GM19395 (cell line): ENCODE measurements around the gene RNFT2.

Experiments
- ATAC-seq: cut with Tn5 transposase; IDR thresholded peaks from one replicate; pipeline ENCODE4 v1.9.1; 2021; ENCODE audit warnings: mild to moderate bottlenecking, moderate library complexity; ENCODE audit not compliant: unreplicated experiment

Gene RNFT2, protein sequence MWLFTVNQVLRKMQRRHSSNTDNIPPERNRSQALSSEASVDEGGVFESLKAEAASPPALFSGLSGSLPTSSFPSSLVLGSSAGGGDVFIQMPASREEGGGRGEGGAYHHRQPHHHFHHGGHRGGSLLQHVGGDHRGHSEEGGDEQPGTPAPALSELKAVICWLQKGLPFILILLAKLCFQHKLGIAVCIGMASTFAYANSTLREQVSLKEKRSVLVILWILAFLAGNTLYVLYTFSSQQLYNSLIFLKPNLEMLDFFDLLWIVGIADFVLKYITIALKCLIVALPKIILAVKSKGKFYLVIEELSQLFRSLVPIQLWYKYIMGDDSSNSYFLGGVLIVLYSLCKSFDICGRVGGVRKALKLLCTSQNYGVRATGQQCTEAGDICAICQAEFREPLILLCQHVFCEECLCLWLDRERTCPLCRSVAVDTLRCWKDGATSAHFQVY

DNA sequence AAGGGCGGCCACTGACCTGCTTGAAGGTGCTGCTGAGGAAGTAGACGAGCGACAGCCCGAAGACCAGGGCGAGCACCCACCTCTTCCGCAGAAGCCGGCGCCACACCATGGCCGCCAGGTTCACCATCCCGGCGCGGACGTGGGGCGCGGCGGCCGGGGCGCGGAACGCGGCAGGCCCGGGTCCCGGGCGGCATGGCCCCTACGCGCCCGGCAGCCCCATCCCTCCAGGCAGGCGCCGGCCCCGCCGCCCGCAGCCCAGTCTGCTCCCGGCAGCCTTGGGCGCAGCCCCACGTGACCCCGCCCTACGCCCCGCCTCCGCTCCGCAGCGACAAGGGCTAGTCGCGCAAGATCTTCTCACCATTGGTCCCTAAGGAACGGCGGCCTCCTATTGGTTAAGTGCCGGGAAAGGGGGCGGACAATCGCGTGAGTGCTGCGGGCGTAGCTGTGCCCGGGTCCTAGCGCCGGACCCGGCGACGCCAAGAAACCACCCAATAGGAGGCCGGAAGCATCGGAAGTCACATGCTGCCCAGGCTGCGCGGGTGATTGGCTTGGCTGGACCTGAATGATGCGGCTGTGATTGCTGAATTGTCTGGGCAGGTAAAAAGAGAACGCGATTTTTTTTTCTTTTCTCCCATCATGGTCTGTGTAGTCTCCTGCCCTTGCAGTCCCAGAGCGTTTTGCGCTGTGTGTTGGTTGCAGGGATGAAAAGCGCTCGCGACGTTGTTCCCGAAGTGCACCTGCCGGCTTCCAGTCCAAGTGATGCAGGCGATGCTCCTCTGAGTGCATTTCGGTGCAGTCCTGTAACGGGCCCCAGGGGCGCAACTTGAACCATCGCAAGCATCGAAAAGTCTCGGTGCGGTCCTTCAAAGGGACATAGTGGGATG is at the start of gene RNFT2, which contains the start of gene SPRING1:
RNFT2 (plus strand) TSS at position 542 of the 884 bp plus-strand sequence. CDS start 2,183 bp downstream, outside the sequence.
SPRING1 (minus strand) TSS at position 296 of the 884 bp plus-strand sequence; CDS start at position 127, 169 bp downstream.
- peak; percentile 97 for ATAC-seq

- ATAC-seq, result no peak
Observed at GRCh38 chr12:116689521-116689920, 48.6 kb upstream of the RNFT2 start.

DNA sequence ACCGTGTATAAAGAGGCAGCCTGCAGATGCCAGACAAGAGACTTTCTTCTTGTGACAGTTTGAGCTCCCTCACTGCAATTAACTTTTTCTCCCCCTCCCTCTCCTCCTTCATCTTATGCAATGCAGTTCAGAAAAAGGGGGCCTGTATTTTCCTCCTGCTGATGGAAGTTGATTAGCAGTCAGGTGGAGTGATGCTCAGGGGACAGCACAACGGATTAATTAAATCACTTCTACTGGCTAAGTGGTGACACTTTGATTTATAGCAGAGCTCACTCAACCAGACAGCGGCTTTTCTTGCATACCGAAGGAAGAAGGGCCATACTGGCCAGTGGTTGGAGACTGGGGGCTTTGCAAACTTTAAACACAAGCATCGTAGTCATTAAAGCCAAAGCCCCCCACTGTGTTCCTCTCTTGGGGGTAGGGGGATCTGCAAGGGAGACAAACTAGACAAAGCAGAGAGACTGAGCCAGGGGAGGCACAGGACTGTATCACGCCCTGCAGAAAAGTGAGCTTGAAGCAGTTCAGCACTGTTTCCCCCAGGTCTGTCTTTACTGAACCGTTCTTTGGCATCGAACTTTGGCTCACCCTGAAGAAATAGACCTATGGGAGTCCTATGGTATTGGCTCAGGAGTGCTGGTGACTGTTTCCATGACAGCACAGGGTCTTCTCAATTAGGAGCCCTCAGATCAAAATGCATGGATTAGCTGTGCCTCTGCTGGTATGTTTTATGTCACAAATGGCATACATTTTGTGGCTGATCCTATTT is 48.0 kb upstream of the RNFT2 start:
- no peak for ATAC-seq

DNA sequence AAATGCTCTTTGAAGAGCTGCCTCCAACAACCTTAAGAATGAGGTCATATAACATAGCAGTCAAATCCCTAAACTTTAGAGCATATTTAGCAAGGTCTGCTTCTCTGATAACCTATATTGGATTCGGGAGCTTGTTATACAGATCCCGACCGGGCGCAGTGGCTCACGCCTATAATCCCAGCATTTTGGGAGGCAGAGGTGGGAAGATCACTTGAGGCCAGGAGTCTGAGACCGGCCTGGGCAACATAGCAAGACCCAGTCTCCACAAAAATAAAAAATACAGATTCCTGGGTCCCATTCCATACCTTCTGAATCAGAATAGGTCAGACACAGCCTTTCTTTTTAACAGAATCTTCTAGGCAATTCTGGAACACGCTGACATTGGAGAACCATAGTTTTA is 46.9 kb upstream of the RNFT2 start:
- ATAC-seq, result no peak

DNA sequence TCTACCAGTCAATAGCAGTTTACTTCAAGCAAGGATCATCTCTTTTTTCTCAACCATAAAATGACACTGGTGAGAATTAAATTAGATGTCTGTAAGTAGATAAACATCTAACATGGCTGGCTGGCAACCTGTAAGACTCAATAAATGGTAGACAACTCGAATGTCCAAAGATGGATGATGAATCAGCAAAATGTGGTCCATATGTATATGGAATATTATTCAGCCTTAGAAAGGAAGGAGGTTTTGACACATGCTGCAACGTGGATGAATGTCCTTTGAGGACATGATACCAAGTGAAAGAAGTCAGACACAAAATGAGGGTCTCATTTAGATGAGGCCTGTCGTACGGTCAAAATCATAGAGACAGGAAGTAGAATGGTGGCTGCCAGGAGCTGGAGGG is 46.5 kb upstream of the RNFT2 start:
- ATAC-seq, result no peak

- ATAC-seq, result no peak
Observed at GRCh38 chr12:116692605-116693004, 45.5 kb upstream of the RNFT2 start.

DNA sequence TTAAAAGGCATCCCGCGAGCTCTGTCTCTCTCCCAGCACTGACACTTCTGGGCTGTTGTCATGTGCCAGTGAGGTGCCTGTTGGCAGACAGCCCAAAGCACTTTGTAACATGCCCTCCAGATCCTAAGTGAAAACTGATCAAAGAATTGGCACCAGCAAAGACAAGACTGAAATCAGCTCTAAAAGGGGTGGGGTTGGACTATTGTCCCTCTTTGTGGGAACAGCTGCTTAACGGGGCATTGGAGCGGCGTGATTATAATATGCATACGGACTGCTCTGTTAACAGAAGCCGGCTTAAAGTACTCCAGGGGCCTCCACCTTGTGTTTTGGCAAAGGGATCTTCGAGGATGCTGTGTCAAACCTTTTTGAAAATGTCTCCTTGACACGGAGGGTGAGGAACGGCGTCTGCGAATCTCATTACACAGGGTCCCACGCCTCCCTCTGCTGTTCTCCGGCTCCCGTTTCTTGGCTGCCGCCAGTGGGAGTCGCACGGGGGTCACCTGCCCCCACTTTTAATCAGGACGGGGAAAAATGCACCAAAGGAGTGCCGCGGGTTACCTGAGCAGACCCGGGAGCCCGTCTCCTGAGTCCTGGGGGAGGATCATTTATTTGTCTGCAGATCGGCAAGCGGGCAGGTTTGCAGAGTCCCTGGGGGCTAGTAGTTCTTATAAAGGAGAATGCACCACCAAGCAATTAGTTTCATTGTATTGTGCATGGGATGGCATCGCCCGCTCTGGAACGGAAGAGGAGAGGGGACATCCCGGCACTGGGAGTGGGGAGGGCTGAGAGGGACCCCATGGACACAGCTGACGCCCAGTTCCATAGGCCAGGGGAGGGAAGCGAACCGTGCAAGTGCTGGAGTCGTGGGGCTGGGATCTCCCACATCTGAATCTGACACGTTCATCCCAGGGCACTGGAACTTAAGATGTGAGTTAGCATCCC is 44.6 kb upstream of the RNFT2 start:
- ATAC-seq, result no peak

DNA sequence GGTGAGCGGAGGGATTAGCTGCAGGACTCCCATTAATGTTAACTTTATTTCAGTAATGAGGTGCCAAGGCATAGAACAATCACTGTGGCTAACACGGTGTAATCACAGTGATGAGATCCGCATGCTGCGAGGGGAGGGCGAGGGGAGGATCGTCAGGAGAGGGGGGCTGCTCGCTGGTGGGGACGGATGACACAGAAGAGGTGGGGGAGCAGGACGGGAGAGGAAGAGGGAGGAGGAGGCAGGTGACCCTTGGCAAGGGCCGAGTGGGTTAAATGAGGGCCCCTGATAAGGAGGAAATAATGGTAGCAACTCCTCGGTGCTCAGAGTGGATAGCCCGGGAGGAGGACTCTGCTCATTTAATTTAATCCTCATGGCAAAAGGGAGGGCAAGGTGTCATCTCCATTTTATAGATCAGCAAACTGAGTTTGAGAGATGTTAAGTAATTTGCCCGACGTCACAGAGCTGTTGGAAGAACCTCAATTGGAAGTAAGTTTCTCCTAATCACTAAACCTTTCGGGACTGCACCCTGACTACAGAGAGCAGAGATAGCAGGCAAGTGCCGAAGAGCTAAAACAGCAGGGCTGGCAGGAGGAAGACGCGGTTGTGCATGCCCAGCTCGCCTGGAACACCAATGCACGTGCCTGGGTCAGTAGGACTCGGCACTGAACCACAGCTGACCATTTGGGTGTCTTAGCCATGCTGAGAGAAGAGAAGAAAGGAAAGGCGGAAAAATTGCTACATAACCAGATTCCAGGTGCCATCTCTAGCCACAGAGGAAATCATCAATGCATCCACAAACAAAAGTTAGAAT is 43.3 kb upstream of the RNFT2 start:
- ATAC-seq, result no peak

DNA sequence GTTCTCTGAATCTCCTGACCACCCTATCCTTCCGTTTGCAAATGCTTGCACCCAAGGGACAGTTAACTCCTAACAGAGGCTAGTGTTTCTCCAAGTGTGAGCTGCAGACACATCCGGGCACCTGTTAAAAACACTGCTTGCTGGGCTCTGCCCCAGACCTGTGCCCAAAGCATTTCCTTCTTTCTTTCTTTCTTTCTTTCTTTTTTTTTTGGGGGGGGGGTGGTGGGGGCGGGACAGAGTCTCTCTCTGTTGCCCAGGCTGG is 42.7 kb upstream of the RNFT2 start:
- ATAC-seq, result no peak

DNA sequence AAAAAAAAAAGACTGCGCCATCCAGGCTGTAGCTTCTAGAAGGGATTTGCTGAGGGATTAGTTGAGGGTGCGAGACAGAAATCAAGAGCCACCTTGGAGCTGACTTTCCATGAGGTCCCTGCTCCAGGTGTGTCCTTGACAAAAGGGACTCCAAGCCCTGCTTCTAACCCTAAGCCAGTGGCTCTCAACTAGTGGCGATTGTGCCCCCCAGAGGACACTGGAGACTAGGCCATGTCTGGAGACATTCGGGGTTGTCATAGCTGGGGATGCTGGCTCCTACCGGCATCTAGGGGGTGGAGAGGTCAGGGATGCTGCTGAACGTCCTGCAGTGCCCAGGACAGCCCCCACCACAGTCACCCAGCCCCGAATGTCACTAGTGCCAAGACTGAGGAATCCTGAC is 40.8 kb upstream of the RNFT2 start:
- ATAC-seq, result no peak

DNA sequence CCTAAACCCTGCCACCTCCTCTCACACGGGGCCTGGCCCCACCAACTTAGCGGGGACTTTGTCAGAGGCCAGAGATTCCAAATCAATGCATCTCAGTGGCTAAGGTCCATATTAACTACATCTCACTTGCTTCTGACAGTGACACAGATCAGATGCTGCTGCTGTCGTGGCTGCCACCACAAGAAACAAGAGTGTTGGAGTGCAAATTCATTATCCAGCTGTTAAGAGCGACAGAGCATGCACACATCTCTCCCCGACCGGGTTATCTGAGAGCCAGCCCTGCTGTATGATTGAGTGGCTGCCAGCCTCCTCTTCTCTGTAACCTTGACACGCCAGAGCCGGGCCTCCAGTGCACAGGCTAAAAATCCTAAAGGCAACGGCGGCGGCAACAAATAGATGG is 40.4 kb upstream of the RNFT2 start:
- ATAC-seq, result no peak

DNA sequence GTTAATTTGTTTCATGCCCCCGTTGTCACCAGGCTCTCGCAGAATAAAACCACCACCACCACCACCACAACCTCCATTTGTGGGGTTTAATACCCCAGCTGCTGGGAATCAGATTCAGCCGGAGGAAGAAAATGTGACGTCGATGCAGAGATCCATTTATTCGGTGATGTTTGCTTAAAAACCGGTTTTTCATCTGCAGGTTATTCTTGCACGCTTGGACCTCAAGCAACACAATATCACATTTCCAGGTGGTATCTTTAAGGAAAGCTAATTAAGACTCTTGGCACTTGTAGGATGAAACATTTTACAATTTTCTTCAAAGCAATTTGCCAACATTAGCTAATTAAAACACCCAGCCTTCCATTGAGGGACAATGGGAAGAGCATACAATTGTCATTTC is 40.0 kb upstream of the RNFT2 start:
- no peak for ATAC-seq

DNA sequence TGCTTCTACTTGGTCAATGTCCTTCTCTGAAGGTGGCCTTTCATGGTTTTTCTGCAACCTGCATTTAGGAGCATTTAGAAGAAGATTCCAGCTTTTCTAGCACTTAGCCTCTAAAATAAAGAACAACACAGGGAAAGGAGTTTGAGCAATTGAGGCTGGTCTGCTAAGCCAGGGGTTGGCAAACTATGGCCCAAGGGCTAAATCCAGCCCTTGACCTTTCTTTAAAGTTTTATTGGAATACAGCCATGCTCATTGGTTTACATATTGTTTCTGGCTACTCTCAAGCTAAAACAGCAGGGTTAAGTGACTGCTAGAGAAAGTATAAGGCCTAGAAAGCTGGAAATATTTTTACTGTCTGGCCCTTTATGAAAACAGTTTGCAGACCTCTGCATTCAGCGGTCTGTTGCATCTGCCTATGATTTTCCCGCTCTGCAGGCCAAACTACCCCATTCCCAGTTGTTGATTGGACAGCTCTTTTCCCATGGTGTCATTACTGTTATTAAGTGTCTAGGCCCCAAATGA is 39.5 kb upstream of the RNFT2 start:
- no peak for ATAC-seq

DNA sequence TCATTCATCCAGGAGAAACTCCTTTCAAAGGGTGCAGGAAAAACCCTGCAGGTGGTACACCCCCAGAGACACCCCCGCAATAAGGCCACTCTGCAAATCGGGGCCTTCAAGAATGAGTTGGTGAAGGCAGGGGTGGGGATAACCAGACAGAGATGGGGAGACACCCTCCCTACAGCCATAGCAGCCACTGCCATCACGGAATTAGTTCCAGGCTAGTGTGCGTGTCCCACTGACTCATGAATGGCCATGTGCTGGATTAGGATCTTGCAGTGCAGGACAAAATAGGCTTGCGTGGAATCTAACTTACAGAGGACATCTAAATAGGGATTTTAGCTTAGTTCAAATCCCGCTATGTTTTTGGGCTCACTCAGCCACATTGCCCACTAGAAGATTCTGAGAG is 38.0 kb upstream of the RNFT2 start:
- no peak for ATAC-seq

DNA sequence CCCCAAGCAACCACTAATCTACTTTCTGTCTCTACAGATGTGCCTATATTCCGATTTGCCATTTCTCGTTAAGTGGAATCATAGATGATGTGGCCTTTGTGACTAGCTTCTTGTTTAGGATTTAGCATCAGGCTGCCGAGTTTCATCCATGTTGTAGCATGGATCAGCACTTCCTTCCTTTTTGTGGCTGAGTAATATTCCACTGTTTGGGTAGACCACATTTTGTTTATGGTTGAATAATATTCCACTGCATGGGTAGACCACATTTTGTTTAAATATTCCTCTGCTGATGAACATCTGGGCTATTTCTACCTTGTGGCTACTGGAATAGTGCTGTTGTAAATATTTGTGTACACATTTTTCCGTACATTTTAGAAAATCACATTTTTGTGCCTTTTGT is 36.7 kb upstream of the RNFT2 start:
- no peak for ATAC-seq

DNA sequence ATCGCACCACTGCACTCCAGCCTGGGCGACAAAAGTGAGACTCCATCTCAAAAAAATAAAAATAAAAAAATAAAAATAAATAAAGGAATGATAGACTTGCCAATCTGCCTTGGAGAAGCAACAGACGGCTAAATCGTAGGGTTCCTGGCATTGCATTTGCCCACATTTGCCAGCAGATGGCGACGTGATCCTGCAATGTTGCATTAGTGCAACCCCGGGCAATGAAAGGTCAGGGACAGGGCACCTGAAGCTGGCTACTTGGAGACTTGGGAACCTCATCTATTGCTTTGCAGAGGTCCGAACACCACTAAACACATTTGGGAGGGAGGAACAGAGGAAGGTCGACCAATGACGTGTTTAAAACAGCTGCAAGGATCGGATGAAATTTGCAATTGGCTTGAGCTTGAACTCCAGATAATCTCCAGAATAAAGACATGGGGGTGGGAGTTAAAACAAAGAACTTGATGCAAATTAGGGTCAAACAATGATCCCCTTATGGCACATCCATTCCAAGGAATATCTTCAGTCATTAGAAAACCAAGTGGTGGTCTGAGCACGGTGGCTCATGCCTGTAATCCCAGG is 34.8 kb upstream of the RNFT2 start:
- ATAC-seq, result no peak

DNA sequence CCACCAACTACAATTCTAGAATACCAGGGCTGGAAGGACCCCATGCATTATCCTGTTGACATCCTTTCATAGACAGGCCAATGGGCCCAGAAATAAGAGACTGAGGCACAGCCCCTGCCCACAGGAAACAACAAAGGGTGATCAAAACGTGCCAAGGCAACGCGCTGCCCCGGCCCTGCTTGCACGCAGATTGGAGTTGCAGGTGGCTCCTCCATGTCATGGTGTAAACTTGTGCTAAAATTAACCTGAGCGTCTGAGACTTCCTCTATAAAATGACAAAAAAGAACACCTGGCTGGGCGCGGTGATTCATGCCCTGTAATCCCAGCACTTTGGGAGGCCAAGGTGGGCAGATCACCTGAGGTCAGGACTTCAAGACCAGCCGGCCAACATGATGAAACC is 30.4 kb upstream of the RNFT2 start:
- ATAC-seq, result no peak

- ATAC-seq, result no peak
Observed at GRCh38 chr12:116708826-116709756, 29.0 kb upstream of the RNFT2 start.
